GM18502 (cell line): ENCODE measurements around the gene EPX.
"Not testable (repeated sequence)": the region's sequence is repeated elsewhere in the genome, so short reads cannot be mapped to it uniquely, and the experiment has no call there.

Experiments
- ATAC-seq: cut with Tn5 transposase; IDR thresholded peaks from one replicate; pipeline ENCODE4 v1.9.1; 2021; ENCODE audit warnings: mild to moderate bottlenecking; ENCODE audit not compliant: unreplicated experiment, poor library complexity

EPX gene, protein sequence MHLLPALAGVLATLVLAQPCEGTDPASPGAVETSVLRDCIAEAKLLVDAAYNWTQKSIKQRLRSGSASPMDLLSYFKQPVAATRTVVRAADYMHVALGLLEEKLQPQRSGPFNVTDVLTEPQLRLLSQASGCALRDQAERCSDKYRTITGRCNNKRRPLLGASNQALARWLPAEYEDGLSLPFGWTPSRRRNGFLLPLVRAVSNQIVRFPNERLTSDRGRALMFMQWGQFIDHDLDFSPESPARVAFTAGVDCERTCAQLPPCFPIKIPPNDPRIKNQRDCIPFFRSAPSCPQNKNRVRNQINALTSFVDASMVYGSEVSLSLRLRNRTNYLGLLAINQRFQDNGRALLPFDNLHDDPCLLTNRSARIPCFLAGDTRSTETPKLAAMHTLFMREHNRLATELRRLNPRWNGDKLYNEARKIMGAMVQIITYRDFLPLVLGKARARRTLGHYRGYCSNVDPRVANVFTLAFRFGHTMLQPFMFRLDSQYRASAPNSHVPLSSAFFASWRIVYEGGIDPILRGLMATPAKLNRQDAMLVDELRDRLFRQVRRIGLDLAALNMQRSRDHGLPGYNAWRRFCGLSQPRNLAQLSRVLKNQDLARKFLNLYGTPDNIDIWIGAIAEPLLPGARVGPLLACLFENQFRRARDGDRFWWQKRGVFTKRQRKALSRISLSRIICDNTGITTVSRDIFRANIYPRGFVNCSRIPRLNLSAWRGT

DNA sequence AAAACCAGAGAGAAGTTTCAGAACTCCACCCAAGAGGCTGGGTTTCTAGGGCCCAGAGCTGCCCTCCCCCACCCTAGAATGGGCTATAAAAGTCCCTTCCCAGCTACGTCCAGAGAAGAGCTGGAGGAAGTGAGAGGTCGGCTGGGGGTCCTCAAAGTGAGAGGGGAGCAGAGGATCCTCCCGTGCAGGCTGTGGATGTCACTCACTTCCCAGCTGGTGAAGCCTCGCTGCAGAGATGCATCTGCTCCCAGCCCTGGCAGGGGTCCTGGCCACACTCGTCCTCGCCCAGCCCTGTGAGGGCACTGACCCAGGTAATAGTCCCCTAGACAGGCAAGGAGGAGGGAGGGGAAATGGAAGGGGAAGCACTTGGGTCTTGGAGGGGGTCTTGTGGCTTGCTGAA lies at the start of gene EPX:
EPX (plus strand) TSS at position 115 of the 400 bp plus-strand sequence; CDS start at position 236, 121 bp downstream.
- no peak for ATAC-seq

DNA sequence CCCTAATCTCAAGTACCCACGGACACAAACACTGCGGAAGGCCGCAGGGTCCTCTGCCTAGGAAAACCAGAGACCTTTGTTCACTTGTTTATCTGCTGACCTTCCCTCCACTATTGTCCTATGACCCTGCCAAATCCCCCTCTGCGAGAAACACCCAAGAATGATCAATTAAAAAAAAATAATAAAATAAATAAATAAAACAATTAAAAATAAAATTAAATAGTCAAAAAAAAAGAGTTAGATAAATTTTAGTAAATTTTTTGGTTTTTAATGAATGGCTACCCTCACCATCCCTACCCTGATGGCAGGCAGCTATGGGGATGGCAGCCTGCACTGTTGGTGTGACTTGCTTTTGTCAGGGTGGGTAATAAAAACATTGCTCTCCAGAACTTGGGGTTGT lies 49.2 kb upstream of the EPX start:
- not testable (repeated sequence) for ATAC-seq

DNA sequence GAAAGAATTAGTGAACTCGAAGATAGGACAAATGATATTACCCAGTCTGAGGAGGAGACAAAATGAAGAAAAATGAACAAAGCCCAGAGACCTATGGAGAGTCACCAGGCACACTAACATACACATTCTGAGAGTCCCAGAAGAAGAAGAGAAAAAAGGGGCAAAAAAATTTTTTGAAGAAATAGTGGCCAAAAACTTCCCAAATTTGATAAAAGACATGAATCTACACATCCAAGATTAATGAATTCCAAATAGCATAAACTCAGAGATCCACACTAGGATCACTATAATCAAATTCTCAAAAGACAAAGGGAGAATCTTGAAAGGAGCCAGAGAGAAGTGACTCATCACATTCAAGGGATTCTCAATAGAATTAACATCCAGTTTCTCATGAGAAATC lies 47.7 kb upstream of the EPX start:
- no peak for ATAC-seq

DNA sequence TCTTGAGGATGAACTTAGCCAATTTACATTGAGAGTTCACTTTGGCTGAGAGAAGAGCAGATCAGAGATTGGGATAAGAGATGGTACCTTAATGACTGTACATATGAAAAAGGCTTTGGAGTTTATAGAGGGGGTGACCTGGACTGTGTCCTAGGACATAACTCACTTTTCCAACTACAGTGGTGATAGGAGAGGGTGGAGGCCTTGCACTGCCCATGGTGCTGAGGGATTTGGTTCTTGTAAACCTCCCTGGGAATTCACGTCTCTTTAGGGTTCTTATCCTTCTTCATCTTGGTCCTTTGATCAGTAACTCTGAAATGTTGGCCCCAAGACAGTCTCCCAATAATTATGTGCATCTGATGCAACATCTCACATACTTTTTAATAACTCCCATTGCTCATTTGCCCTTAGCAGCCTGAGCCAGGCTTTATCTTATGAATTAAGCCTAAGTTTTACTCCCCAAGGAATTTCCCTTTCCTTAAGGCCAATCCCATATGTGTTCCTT lies 44.5 kb upstream of the EPX start, which contains the start of gene OR4D1:
OR4D1 (plus strand) TSS at position 455 of the 505 bp plus-strand sequence. CDS start 6,770 bp downstream, outside the sequence.
- no peak for ATAC-seq

DNA sequence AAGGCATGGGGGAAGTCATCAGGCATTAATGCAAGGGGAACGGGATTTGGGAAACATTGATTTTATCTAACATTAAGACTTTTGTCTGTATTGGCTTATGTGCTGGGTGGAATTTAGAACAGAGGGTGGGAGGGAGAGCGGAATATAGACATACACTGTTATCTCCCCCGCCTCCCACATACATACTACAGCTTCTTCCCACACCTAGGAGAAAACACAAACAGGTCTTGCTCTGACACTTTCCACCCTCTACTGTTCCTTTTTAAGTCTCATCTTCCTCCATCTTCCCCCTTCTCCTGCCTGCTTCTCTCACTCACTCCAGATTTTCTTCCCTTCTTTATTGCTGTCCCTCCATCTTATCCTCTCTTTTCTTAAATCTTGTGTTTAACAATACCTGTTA lies 43.9 kb upstream of the EPX start:
- no peak for ATAC-seq

DNA sequence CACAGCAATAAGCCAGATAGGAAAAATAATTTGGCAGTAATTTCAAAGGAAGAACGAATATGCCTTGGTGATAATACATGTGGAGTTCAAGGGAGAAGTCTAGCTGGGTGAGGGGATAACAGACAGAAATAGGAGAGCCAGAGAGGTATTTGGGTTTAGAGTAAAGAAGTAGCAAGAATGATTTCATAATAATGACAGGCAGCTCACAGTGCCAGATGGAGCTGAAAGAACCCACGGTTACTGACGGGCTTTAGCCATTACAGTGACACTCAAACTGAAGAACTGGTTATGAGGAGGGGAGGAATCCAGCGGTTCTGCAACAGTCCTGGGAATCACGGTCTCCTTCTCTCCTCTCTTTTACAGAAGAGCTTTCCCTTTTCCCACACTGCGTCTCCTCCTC lies 42.1 kb upstream of the EPX start:
- ATAC-seq: no peak

DNA sequence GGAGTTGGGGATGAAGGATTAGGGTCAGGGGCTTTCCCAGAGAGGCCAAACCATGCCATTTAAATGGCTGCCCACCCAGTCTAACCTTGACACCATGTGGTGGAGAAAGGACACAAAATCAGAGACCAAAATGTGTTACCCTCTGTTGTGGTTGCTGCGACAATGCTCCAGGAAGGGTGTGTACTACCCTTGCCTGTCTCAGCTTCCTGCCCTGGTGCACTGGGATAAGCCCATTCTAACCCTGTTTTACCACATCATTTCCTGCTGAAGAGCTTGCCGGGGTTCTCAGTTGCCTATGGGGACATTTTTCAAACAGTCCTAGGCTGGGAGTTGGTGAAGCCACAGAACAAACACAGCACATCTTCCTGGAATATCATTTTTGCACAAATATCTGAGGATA lies 39.5 kb upstream of the EPX start:
- ATAC-seq: no peak

DNA sequence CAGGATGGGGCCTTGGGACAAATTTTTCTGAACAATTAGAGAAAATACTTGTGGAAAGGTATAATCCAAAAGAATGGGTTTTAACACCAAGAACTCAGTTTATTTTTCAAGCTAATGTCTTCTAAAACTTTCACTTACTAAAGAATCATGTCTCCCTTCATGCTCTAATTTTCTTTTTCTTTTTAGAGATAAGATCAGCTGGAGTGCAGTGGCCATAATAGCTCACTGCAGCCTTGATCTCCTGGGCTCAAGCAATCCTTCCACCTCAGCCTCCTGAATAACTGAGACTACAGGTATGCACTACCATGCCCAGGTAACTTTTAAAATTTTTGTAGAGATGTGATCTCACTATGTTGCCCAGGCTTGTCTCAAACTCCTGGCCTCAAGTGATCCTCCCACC lies 38.9 kb upstream of the EPX start:
- no peak for ATAC-seq

DNA sequence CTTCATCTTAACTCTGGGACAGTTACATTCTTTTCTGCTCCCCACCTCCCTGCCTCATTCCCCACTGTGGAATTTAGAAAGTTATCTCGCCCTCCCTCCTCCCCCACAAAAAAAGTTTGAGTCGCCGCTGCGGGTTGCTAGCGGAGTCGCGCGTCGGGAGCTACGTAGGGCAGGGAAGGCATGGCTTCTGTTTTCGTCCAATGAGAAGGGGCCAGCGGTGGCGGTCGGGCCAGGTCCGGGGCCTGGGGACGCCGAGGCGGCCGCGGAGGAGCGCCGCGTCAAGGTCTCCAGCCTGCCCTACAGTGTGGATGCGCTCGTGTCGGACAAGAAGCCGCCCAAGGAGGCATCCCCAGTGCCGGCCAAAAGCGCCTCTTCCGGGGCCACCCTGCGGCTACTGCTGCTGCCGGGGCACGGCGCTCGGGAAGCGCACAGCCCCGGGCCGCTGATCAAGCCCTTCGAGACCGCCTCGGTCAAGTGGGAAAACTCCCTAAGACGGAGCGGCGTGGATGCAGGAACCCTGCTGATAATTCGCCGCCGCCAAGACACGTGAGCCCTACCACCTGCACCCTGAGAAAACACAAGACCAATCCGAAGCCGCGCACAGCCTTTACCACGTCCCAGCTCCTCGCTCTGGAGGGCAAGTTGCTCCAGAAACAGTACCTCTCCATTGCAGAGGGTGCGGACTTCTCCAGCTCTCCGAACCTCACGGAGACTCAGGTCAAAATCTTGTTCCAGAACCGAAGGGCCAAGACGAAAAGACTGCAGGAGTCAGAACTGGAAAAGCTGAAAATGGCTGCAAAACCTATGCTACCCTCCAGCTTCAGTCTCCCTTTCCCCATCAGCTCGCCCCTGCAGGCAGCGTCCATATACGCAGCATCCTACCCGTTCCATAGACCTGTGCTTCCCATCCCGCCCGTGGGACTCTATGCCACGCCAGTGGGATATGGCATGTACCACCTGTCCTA lies 35.4 kb upstream of the EPX start:
- no peak for ATAC-seq

DNA sequence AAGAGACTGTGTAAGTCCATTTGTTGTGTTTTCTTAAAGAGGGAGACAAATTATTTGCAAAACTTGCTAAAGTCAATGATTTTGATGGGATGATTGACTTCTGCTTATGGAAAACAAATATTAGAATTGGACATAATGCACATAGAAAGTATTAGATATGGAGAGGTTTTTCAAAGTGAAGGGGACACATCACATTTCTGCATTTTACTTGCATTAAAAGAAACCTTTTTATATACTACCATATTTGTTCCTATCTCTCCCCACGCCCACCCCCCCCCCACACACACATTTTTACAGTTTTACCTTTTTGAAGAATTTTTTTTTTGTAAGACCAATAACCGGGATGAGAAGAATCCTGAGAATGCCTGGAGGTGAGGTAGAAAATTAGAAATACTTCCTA lies 34.3 kb upstream of the EPX start:
- no peak for ATAC-seq

DNA sequence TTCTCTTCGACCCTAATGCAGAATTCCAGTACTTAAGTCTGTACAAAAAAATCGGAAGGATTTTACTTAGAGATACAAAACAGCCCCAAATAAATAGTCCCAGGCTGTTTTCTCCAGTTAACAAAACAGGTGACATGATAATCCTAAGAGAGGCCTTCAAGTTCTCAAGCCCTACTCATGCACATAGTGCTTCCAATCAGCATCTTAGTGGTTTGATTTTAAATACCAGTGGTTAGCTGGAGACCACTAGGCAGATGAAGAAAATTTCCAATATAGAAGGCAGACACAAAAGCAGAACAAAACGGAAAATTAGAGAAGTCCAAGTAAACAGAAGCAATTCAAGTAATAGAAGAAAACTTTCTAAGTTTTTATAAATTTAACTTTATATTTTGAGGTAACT lies 31.0 kb upstream of the EPX start:
- no peak for ATAC-seq

DNA sequence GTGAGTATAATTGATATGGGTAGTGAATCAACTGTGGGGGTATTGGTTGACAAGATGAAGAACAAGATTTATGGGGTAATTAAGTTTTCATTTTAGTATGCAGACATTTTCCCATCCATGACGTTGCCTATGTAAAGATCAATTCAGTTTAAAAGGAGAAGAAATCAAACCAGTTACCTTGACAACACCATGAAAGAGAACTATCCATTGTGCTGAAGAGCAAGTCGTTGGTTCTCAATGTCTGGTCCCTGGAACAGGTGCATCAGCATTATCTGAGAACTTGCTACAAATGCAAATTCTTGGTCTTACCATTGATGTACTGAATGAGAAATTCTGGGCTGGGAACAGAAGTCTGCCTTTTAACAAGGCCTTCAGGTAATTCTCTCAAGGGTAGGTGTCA lies 26.5 kb upstream of the EPX start:
- ATAC-seq: no peak

DNA sequence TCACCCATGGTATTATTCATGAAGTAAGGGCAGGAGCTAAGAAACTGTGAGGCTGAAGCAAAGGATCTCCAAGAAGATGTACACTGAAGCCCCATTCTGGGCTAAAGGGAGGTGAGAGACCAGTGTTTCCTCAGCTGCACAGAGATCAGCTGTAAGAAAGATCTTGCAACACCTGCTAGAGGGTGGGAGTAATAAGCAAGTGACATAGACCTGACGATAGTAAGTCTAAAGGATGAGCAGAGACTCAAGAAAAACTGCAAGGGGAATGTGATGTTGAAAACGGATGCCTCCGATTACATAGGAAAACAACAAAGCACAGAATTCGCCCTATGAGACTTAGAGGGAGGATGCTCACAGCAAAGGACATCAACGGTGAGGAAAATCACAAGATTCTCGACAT lies 25.8 kb upstream of the EPX start, which contains the start of gene OR4D2:
OR4D2 (plus strand) TSS at position 301 of the 400 bp plus-strand sequence. CDS start 2,674 bp downstream, outside the sequence.
- no peak for ATAC-seq

DNA sequence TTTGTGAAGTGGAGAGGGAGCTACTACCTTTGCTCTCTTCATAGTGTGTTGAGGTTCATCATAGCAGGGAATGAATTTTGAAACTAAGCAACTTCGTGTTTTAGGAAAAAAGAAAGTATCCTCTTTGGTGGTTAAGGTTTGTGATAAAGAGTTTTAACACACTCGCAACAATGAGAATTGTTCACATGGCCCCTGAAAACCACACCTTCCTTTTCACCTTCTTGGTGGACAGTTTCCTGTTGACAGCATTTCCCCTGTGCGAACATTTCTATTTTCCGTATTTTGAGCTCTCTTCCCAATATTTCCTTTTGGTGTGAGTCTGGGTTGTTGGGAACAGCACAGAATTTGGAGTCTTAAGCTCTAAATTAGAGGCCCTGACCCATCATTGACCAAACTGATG lies 21.9 kb upstream of the EPX start:
- no peak for ATAC-seq

DNA sequence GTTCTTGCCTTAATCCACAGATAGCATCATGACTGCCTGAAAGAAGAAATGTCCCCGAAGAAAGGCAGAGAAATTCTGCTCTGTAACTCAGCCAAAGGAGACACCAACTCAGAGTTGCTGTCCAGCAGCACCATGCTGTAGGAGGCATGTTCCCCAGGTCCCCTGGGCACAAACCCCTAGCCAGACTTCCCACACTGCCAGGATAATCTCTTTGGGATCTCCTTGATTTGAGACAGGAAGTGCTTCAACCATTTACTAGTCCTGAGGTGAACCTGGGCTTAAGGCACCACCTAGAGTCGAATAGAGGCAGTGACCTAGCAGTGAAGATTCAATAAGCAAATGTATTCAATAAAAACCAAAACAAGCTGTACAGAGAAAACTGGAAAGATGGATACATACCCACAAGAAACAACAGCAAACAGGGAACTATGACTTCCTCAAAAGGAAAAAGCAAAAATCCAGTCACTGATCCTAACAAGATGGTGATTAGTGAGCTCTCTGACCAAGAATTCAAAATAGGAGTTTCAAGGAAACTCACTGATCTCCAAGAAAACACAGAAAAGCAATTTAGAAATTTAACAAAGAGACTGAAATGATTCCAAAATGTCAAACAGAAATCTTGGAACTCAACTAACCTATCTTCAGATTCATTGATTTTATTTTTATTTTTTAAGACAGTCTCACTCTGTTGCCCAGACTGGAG lies 20.0 kb upstream of the EPX start:
- no peak for ATAC-seq

DNA sequence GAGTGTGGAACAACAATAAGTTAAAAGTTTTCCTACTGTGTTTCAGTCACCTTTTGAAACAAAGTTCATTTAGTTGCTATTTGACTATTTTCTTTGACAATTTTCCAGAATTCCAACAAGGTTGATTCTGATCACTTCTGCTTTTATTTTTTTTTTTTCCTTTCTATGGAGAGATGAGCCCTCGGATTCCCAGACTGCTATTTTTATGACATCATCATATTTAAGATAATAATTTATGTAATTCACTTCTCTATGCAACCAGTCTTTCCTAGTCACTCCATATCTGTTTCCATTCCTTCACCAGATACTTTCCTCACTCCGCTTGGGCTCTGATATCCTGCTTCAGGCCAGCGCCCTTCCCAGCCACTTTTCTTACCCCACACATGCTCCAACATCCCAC lies 17.7 kb upstream of the EPX start:
- ATAC-seq: no peak

DNA sequence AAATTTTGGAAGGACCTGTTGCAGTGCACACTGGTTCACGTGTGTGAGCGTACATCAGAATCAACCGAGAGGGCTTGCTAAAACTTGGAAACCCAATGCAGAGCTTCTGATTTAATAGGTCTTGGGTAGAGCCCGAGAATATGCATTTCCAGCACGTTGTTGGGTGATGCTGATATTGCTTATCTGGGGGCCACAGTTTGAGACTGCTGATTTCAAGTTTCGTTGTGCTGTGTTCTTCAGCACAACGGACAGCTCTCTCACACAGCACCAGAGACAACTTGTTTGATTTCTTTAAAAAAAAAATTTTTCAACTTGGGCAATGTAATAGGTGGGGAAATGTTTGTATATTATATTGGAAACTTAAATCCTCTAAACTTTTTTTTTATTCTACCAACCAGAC lies 16.3 kb upstream of the EPX start:
- no peak for ATAC-seq

DNA sequence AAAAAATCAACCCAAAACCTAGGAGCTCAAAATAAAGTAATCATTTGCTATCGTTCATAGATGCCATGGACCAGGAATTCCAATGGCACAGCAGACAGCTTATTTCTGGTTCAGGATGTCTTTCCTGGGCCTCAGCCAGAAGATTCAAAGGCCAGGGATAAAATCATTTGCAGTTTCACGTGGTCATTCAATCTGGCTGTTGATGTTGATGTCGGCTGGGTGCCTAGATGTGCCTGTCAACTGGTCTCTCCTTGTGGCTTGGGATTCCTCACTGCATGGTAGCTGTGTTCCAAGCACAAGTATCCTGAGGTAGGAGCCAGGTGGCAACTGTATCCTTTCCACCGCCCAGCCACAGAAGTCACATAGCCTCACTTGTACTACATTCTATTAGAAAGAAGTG lies 10.7 kb upstream of the EPX start:
- no peak for ATAC-seq

DNA sequence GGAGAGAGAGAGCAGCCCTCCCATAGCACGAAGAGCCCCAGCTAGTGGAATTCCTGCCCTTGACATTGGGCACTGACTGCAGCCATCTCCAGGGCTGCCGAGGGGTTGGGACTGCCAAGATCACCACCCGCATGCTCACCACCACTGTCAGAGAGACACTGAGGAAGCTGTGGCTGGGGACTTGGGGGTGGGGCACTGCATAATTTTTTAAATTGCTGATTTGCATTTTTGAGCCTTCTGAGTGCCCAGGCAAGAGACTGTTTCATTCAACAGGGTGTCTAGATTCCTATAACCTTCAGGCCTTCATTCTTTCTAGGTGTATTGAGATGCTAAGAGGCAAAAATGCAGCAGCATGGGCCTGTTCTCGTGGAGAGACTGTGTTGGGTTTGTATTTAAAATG lies 9.0 kb upstream of the EPX start:
- no peak for ATAC-seq
